Measurements from ENCODE around the gene FEM1A. TPM values are rescaled to one million over a fixed set of nuclear protein-coding genes. Genes with fewer than 3 reads are reported as not detected.
"Not testable (repeated sequence)": the region's sequence is repeated elsewhere in the genome, so short reads cannot be mapped to it uniquely, and the experiment has no call there.

Gene FEM1A
- total and polyA plus RNA-seq, 10 of the 15 experiments (the other 5 are each of a cell fraction or from before 2014, with no cell fraction given), result 0.27 to 17.4 (median 3.8) TPM

DNA sequence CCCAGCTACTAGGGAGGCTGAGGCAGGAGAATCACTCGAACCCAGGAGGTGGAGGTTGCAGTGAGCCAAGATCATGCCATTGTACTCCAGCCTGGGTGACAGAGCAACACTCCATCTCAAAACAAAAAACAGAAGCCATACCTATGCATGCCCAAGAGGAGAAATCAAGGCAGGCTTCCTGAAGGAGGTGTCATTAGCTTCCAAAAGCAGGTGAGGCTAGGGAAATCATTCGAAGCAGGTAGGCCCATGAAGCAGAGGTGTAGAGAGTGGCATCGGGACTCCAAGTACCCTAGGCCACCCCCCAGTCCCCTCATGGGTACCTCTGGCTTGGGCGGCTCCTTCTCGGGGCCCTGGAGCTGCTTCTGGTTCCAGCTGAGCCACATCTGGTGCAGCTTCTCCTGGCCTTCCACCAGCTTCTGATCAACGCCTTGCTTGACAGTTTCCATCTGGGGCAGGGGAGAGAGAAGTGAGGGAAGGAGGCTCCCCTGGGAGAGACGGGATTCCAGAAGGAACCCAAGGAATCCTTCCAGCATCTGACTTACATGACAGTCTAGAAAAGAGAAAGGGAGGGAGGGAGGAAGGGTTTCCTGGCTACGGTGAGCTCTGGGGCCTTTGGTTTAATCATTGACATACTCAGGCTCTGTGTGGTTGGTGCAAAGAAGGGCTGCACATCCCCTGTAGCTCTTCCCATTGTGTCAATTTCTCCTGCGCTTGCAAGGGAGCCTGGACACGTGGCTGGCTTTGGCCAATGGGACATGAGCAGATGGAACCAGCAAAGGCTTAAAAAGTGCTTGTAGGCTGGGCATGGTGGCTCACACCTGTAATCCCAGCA, 53.0 kb downstream of the FEM1A start (continued):
- TF ChIP-seq, protein P1, sequence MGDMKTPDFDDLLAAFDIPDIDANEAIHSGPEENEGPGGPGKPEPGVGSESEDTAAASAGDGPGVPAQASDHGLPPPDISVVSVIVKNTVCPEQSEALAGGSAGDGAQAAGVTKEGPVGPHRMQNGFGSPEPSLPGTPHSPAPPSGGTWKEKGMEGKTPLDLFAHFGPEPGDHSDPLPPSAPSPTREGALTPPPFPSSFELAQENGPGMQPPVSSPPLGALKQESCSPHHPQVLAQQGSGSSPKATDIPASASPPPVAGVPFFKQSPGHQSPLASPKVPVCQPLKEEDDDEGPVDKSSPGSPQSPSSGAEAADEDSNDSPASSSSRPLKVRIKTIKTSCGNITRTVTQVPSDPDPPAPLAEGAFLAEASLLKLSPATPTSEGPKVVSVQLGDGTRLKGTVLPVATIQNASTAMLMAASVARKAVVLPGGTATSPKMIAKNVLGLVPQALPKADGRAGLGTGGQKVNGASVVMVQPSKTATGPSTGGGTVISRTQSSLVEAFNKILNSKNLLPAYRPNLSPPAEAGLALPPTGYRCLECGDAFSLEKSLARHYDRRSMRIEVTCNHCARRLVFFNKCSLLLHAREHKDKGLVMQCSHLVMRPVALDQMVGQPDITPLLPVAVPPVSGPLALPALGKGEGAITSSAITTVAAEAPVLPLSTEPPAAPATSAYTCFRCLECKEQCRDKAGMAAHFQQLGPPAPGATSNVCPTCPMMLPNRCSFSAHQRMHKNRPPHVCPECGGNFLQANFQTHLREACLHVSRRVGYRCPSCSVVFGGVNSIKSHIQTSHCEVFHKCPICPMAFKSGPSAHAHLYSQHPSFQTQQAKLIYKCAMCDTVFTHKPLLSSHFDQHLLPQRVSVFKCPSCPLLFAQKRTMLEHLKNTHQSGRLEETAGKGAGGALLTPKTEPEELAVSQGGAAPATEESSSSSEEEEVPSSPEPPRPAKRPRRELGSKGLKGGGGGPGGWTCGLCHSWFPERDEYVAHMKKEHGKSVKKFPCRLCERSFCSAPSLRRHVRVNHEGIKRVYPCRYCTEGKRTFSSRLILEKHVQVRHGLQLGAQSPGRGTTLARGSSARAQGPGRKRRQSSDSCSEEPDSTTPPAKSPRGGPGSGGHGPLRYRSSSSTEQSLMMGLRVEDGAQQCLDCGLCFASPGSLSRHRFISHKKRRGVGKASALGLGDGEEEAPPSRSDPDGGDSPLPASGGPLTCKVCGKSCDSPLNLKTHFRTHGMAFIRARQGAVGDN (IDR thresholded peaks at IDR 0.05), result peak; percentile 29; the same call in 1 of the 2 replicates
- no peak for TF ChIP-seq HDAC6 (IDR thresholded peaks at IDR 0.05; ENCODE audit: unreplicated experiment)
- TF ChIP-seq NR2C1 (IDR thresholded peaks at IDR 0.05), result no peak
- TF ChIP-seq SIX5 (IDR thresholded peaks at IDR 0.05; ENCODE audit: low read depth, low read length, severe bottlenecking), result no peak

DNA sequence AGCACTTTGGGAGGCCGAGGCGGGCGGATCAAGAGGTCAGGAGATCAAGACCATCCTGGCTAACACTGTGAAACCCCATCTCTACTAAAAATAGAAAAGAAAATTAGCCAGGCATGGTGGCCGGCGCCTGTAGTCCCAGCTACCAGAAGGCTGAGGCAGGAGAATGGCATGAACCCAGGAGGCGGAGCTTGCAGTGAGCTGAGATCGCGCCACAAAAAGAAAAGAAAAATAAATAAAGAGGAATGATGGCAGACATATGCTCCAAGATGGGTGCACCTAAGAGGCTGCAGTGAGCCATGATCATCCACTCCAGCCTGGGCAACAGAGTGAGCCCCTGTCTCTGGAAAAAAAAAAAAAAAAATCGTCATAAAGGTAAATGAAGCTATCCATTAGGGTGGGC, 54.4 kb downstream of the FEM1A start:
- H3K4me3 ChIP-seq; POLR2A ChIA-PET; FAIRE-seq; H2AFZ ChIP-seq (ENCODE audit: control insufficient read depth, low read depth, low read length); H3K27me3 ChIP-seq (replicated peaks in 1 of 2; ENCODE audit: control insufficient read depth in 2 of 2, insufficient read depth in 2 of 2, low read length in 1 of 2); intact Hi-C loops (cut with micrococcal nuclease; ENCODE audit: unreplicated experiment); BruUV-seq (replicated peaks); H3K27ac ChIP-seq (ENCODE audit: control insufficient read depth, insufficient read depth); H4K20me1 ChIP-seq (ENCODE audit: control insufficient read depth, insufficient read depth); H3K9me3 ChIP-seq (replicated peaks; ENCODE audit: control insufficient read depth, insufficient read depth, low read length); H3K79me2 ChIP-seq (ENCODE audit: control insufficient read depth, insufficient read depth, low read length); H3K4me2 ChIP-seq (ENCODE audit: control insufficient read depth, insufficient read depth); in situ Hi-C loops (cut with MboI); H3K9ac ChIP-seq (ENCODE audit: control insufficient read depth, insufficient read depth, low read length); DNase-seq (ENCODE audit: low read depth, low spot score); ATAC-seq: not testable (repeated sequence)
- ChIA-PET CTCF (interaction anchor here (0.8 to 5.4 kb wide), 6 partner anchors 13 to 66 kb away, joined by 3 to 29 read pairs (median 4); no protein-coding TSS in a partner anchor), SMC1A (ENCODE audit: uncharacterized antibody, unreplicated experiment) (interaction anchor here (13.9 kb wide), 1 partner anchor 35 kb away, joined by 176 read pairs; no protein-coding TSS in a partner anchor), RAD21 (ENCODE audit: unreplicated experiment) (interaction anchor here (0.7 to 3.8 kb wide), 2 partner anchors 15 to 214 kb away, joined by 4 to 16 read pairs; partner anchors contain the start of gene TICAM1)
- peaks cover 25% of the 10 kb centered on the region for H3K4me1 ChIP-seq (ENCODE audit: control insufficient read depth, insufficient read depth, low read length)
- H3K36me3 ChIP-seq (ENCODE audit: control insufficient read depth in 2 of 2, insufficient read depth in 2 of 2, low read length in 1 of 2), result peaks cover 10 to 12% of the 10 kb centered on the region in 2 experiments; a peak in 3 of 4 replicates
- 95% methylated on average over 8 of the region's 9 CpGs for WGBS (ENCODE audit: insufficient coverage, insufficient replicate concordance, low lambda C conversion rate, missing lambda C conversion rate)

All from GM12878 (cell line).